HG02852 (cell line): ENCODE measurements around the gene DCHS1.
A peak's percentile ranks its signal among the peaks of the same experiment; 100 is the strongest.

Experiments used
- ATAC-seq: cut with Tn5 transposase; IDR thresholded peaks from one replicate; pipeline ENCODE4 v1.9.1; 2021; ENCODE audit warnings: mild to moderate bottlenecking, moderate library complexity; ENCODE audit not compliant: unreplicated experiment

Gene DCHS1

GRCh38 chr11:6629892-6630631, 25.5 kb downstream of the DCHS1 start:
- no peak for ATAC-seq

GRCh38 chr11:6629573-6629891, 26.1 kb downstream of the DCHS1 start:
- ATAC-seq: no peak

- no peak for ATAC-seq
Measured at GRCh38 chr11:6628526-6628925, 27.1 kb downstream of the DCHS1 start.

GRCh38 chr11:6627762-6628241, 27.8 kb downstream of the DCHS1 start:
- ATAC-seq: peak; percentile 85

- ATAC-seq: no peak
Measured at GRCh38 chr11:6626971-6627761, 28.4 kb downstream of the DCHS1 start.

- no peak for ATAC-seq
Measured at GRCh38 chr11:6625832-6626420, 29.7 kb downstream of the DCHS1 start.

GRCh38 chr11:6625156-6625831, 30.3 kb downstream of the DCHS1 start:
- no peak for ATAC-seq

GRCh38 chr11:6623391-6624363, 31.9 kb downstream of the DCHS1 start:
- no peak for ATAC-seq

- ATAC-seq: no peak
Measured at GRCh38 chr11:6622261-6623171, 33.1 kb downstream of the DCHS1 start.

GRCh38 chr11:6621711-6622211, 33.8 kb downstream of the DCHS1 start:
- ATAC-seq: no peak

GRCh38 chr11:6620636-6621035, 35.0 kb downstream of the DCHS1 start:
- no peak for ATAC-seq

- peak; percentile 98 for ATAC-seq
Measured at GRCh38 chr11:6619004-6619745, 36.4 kb downstream of the DCHS1 start, which contains the start of gene TPP1. Gene TPP1, minus strand, starts transcription at chr11:6619422. Its CDS starts 22 bp downstream, at chr11:6619400.

- ATAC-seq: peak; percentile 24
Measured at GRCh38 chr11:6618117-6619003, 37.2 kb downstream of the DCHS1 start.

GRCh38 chr11:6617315-6617781, 38.3 kb downstream of the DCHS1 start:
- ATAC-seq: no peak

GRCh38 chr11:6616596-6617250, 38.9 kb downstream of the DCHS1 start:
- no peak for ATAC-seq

GRCh38 chr11:6615882-6616585, 39.6 kb downstream of the DCHS1 start:
- no peak for ATAC-seq
